ENCODE measurements around the gene ELFN1. TPM values are rescaled to one million over a fixed set of nuclear protein-coding genes. Genes with fewer than 3 reads are reported as not detected.

Gene ELFN1
- total RNA-seq, 4 donors from 2014 or later = 0.38 to 3.3 (median 0.48) TPM

GRCh38 chr7:1752111-1752510 lies 82.0 kb downstream of the ELFN1 start:
- Histone ChIP-seq H3K4me1 (no peaks in the 10 kb centered on the region), H3K9me3 (no peaks in the 10 kb centered on the region), H3K27ac (no peak overlapping the region), H3K4me3 (no peak overlapping the region), H3K36me3 (no peaks in the 10 kb centered on the region), H3K27me3 (peaks cover 0 to 80% (median 0%) of the 10 kb centered on the region in 4 donors)
- intact Hi-C loops (cut with DNase I) = no loop called here
- no peak for DNase-seq
- WGBS, 2 donors = 83 to 85% methylated on average over 9 of the region's 9 CpGs
- no peak for TF ChIP-seq POLR2A (IDR thresholded peaks at IDR 0.05)
- no peak for TF ChIP-seq CTCF (IDR thresholded peaks at IDR 0.05)

- no peak for DNase-seq
- Histone ChIP-seq H3K4me3 (no peak overlapping the region), H3K4me1 (no peaks in the 10 kb centered on the region), H3K27ac (no peak overlapping the region), H3K27me3 (peaks cover 0 to 80% (median 0%) of the 10 kb centered on the region in 4 donors), H3K36me3 (no peaks in the 10 kb centered on the region), H3K9me3 (no peaks in the 10 kb centered on the region)
- TF ChIP-seq CTCF (IDR thresholded peaks at IDR 0.05) (no peak), POLR2A (IDR thresholded peaks at IDR 0.05) (no peak)
- 56 to 62% methylated on average over 21 of the region's 21 CpGs for WGBS, 2 donors
- intact Hi-C loops (cut with DNase I) = no loop called here
These were observed 82.9 kb downstream of the ELFN1 start for GRCh38 chr7:1752771-1753563.

GRCh38 chr7:1753564-1753867 lies 83.4 kb downstream of the ELFN1 start:
- 68 to 72% methylated on average over 10 of the region's 10 CpGs for WGBS, 2 donors

GRCh38 chr7:1754345-1754908 lies 84.3 kb downstream of the ELFN1 start:
- no peaks in the 10 kb centered on the region for H3K4me1 ChIP-seq
- H3K27me3 ChIP-seq = peaks cover 0 to 80% (median 0%) of the 10 kb centered on the region in 4 donors
- no peak for TF ChIP-seq CTCF (IDR thresholded peaks at IDR 0.05)
- TF ChIP-seq POLR2A (IDR thresholded peaks at IDR 0.05) = no peak
- no peaks in the 10 kb centered on the region for H3K9me3 ChIP-seq
- intact Hi-C loops (cut with DNase I) = no loop called here
- 71 to 78% methylated on average over 4 to 5 of the region's 5 CpGs for WGBS, 2 donors
- no peak overlapping the region for H3K4me3 ChIP-seq
- H3K27ac ChIP-seq = no peak overlapping the region
- no peak for DNase-seq
- no peaks in the 10 kb centered on the region for H3K36me3 ChIP-seq

More at GRCh38 chr7:1753564-1753867, 83.4 kb downstream of the ELFN1 start:
- Histone ChIP-seq H3K27me3 (peaks cover 0 to 80% (median 0%) of the 10 kb centered on the region in 4 donors), H3K27ac (no peak overlapping the region), H3K36me3 (no peaks in the 10 kb centered on the region), H3K9me3 (no peaks in the 10 kb centered on the region), H3K4me1 (no peaks in the 10 kb centered on the region), H3K4me3 (no peak overlapping the region)
- intact Hi-C loops (cut with DNase I) = no loop called here
- TF ChIP-seq CTCF (IDR thresholded peaks at IDR 0.05) (no peak), POLR2A (IDR thresholded peaks at IDR 0.05) (no peak)
- DNase-seq = no peak

- intact Hi-C loops (cut with DNase I) = no loop called here
- WGBS, 2 donors = 70 to 83% methylated on average over 10 to 12 of the region's 12 CpGs
- Histone ChIP-seq H3K27ac (no peak overlapping the region), H3K9me3 (no peaks in the 10 kb centered on the region), H3K36me3 (no peaks in the 10 kb centered on the region), H3K4me3 (no peak overlapping the region), H3K27me3 (peaks cover 0 to 68% (median 0%) of the 10 kb centered on the region in 4 donors), H3K4me1 (no peaks in the 10 kb centered on the region)
- DNase-seq = no peak
- TF ChIP-seq POLR2A (IDR thresholded peaks at IDR 0.05) (no peak), CTCF (IDR thresholded peaks at IDR 0.05) (no peak)
These were observed 85.9 kb downstream of the ELFN1 start for GRCh38 chr7:1755783-1756625.

Data from esophagus squamous epithelium (tissue), 5 donors.